IPS DF 4.7 (cell line): ENCODE results near the gene TOMM22.
"Not testable (repeated sequence)": the region's sequence is repeated elsewhere in the genome, so short reads cannot be mapped to it uniquely, and the experiment has no call there.

Experiments
- DNase-seq: peaks from one replicate; pipeline ENCODE4 v3.0.0-alpha.2; 2013; ENCODE audit warnings: low spot score; ENCODE audit errors: extremely low read depth

TOMM22 gene

GRCh38 chr22:38681582-38682335 lies at the start of gene TOMM22:
Gene TOMM22, plus strand, starts transcription at chr22:38681957. Its CDS starts 22 bp downstream, at chr22:38681979.
- DNase-seq = no peak

GRCh38 chr22:38632528-38632927 lies 49.2 kb upstream of the TOMM22 start:
- DNase-seq = no peak

DNA sequence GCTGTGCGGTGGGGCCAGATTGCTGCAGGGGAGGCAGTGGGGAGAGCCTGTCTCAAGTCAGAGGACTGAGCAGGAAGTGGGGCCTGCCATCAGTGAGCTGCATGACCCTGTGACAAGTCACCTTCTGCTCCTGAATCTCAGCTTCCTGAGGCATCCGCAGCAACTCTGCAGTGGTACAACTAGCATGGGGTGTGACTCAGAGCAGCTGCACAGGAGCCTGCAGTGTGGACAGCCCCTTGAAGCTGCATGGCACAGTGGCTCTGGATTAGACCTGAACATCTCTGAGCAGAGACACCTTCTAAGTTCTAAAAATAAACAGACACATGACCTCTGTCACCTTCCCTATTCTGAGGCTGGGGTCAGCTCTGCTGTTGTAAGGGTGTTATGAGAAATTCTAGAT lies 43.5 kb upstream of the TOMM22 start:
- no peak for DNase-seq

DNA sequence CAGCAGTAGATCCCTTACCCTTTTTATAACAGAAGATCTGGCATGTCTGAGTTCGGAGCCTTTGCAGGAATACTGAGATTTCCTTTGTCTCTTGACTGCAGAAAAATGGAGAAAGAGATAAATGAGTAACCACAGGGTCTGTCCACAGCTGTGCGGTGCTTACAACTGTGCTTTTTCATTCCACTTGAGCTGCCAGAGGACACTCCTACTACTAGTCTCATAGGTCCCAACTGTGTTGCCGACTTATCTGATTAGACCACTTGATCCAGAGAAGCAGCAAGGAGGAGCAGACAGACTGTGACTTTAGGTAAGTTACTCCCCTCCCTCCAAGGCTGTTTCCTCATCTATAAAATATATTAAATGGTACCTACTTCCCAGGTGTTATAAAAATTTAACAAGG lies 43.0 kb upstream of the TOMM22 start:
- DNase-seq = no peak

- DNase-seq = no peak
Measured at GRCh38 chr22:38641476-38642040, 40.2 kb upstream of the TOMM22 start.

- DNase-seq = not testable (repeated sequence)
Measured at GRCh38 chr22:38644245-38644644, 37.5 kb upstream of the TOMM22 start.

- no peak for DNase-seq
Measured at GRCh38 chr22:38645430-38645829, 36.3 kb upstream of the TOMM22 start.

GRCh38 chr22:38649841-38650522 lies 31.8 kb upstream of the TOMM22 start:
- no peak for DNase-seq

- no peak for DNase-seq
Measured at GRCh38 chr22:38652859-38653258, 28.9 kb upstream of the TOMM22 start.

DNA sequence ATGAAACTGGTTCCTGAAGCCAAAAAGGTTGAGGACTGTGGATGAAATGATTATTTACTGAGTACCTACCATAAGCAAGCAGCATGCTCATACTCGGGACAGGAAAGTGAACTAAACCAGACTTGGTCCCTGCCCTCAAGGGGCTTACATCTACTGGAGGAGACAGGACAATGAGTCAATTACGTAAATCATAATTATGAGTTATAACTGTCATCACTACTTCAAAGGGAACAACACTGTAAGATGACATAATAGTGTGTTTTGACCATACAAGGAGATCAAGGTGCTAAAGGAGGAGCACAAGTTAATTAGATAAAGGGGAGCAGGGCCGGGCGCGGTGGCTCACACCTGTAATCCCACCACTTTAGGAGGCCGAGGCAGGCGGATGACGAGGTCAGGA lies 28.0 kb upstream of the TOMM22 start:
- no peak for DNase-seq

DNA sequence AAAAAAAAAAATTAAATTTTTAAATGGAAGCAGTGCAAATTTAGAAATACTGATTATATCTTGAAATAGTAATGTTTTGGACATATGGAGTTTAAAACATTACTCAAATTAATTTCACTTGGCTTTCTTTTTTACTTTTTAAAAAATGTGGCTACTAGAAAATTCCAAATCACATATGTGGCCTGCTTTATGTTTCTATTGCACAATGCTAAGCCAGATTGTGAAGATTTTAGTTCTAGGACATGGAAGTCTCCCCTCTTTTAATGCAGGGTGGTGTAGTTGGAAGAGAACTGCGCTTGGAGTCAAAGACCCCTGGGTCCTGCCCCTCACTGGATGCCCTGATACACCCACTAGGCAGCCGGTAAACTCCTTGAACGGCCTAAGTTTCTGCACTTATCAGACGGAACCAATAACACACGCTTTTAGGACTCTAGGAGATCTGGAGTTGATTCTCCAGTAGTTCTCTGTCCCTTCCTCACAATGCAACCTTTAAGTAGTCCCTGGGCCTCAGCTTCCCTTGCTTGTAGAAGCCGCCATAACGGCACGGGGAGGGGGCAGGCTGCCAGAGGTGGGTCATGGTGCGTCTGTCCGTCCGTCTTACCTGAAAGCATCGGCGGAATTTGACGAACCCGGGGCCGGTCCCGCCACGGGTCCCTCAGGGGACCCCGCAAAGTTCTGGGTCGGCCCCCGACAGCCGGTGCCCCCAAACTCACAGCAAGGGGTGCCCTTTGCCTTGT lies 26.1 kb upstream of the TOMM22 start:
- no peak for DNase-seq

GRCh38 chr22:38656256-38657044 lies 25.3 kb upstream of the TOMM22 start, which contains the start of the genes CBY1 and FAM227A:
Gene CBY1, plus strand, starts transcription at chr22:38656638. Its CDS starts 11,417 bp downstream, at chr22:38668055.
Gene FAM227A, minus strand, starts transcription at chr22:38656392. Its CDS starts 6,224 bp downstream, at chr22:38650168.
- DNase-seq = peak; percentile 79

DNA sequence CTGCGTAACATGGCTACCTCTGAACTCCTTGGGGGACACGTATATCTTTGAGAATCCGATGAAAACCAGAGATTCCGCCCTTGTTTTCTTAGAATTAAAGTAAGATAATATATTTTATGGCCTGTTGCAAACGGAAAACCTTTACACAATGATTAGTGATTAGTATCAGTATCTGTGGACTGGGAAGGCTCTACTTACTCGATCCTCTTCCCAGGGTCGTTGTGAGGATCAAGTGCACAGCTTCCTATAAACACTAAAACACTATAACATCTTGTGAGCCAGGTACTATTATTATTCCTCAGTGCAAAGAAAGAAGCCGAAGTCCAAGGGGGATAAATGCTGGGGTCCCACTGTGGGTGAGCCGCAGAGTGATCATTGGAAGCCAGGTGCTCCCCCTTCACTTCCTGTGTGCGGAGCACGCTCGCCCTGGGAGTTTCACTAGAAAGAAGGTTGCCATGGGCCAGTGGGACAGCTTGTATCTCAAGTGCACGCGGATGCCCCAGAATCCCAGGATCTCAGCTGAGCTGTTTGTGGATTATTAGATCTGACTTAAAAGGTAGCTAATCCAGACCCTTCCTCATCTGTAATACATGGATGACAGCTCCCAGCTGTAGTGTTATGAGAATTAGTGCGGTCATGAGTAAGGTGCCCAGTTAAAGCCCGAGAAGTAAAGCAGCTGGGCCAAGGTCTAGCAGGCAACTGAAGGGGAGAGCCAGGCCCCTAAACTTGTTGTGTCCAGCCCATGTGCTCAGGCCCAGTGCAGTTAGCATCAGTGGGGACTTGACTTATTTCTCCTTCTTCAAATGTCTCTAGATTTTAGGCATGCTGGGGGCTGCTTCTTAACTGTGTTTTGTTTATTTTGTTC lies 24.5 kb upstream of the TOMM22 start:
- DNase-seq = no peak

DNA sequence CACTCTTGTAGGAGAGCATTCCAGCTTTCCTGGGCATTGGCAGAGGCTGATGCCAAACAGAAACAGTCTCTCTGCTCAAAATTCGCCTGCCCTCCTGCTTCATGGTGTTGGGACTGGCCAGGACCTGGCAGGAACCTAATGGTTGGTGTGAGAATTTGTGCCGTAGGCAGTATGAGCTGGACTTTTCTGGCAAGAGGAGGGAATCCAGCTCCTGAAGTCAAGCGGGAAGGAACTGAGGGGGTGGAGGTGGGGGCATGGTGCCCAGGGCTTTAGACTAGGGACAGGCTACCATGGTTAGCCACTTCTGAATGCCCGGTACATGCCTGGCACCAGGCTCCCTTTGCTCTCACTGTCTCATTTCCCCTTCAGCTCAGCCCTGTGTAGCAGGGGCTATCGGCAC lies 6.9 kb upstream of the TOMM22 start:
- no peak for DNase-seq

DNA sequence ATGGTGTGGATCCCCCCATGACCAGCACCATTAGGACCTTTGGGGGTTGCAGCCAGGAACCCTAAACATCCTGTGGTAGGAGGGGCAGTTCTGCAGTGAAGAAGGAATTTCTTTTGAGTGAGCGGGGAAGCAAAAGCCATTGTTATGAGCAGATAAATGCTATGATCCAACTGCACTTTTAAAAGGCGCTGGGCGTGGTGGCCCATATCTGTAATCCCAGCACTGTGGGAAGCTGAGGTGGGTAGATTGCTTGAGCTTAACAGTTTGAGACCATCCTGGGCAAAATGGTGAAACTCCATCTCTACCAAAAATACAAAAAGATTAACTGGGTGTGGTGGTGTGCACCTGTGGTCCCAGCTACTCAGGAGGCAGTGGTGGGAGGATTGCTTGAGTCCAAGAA lies 5.9 kb upstream of the TOMM22 start:
- DNase-seq = no peak

- no peak for DNase-seq
Measured at GRCh38 chr22:38684895-38685294, 3.1 kb downstream of the TOMM22 start.

DNA sequence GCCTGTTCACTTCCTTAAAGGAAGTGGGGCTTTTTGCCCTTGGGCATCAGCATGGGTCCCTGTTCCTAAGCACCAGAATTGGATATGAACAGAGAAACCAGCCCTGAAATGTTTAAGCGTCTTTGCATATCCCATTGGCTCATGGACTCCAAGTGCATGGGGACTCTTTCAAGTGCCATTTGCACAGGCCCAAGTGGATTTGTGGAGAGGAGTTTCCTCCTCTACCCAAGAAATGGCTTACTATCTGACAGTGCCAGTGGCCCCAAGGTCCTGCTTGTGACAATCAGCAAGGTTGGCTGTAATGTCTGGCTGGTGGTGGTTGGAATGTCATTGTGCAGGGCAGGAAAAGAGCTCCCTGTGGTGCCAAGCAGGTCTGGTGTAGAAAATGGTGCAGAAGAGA lies 4.0 kb downstream of the TOMM22 start:
- no peak for DNase-seq

- no peak for DNase-seq
Measured at GRCh38 chr22:38689651-38690050, 7.9 kb downstream of the TOMM22 start.

GRCh38 chr22:38694049-38694448 lies 12.3 kb downstream of the TOMM22 start:
- DNase-seq = no peak

GRCh38 chr22:38694940-38695339 lies 13.2 kb downstream of the TOMM22 start:
- no peak for DNase-seq
